ENCODE results near the gene MSI2.

DNA sequence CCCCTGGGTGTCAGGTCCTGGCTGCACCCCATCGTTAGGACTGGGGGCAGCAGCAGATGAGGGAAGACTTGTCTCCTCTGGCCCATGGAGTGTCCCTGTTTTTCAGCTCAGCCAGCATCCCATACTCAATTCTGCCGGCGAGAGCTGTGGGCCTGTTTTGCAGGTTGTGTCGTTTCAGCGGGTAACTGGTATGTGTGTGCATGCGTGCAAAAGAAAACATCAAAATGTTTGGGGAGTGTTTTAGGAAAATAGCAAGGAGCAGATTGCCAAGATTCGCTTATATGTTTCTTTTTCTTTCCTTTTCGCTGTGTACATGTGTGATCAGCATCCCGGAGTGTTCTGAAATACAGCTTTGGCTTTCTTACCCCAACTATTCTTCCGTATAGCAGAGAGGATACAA is 34.7 kb downstream of the MSI2 start:
- no peak for TF ChIP-seq POLR2A (IDR thresholded peaks at IDR 0.05)
- TF ChIP-seq, protein P1, sequence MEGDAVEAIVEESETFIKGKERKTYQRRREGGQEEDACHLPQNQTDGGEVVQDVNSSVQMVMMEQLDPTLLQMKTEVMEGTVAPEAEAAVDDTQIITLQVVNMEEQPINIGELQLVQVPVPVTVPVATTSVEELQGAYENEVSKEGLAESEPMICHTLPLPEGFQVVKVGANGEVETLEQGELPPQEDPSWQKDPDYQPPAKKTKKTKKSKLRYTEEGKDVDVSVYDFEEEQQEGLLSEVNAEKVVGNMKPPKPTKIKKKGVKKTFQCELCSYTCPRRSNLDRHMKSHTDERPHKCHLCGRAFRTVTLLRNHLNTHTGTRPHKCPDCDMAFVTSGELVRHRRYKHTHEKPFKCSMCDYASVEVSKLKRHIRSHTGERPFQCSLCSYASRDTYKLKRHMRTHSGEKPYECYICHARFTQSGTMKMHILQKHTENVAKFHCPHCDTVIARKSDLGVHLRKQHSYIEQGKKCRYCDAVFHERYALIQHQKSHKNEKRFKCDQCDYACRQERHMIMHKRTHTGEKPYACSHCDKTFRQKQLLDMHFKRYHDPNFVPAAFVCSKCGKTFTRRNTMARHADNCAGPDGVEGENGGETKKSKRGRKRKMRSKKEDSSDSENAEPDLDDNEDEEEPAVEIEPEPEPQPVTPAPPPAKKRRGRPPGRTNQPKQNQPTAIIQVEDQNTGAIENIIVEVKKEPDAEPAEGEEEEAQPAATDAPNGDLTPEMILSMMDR (IDR thresholded peaks at IDR 0.05): no peak
